OCI-LY7 (cell line): ENCODE measurements around the gene TRAPPC14.
A peak's percentile ranks its signal among the peaks of the same experiment; 100 is the strongest.

Experiments used
- EZH2phosphoT487 ChIP-seq: fragments of 200-600 bp; sonication (generic); IDR thresholded peaks from 2 replicates; pipeline ENCODE4 v1.6.1; 2018; ENCODE audit warnings: low read depth, borderline replicate concordance, mild to moderate bottlenecking, mixed run types, antibody characterized with exemption, low read length, moderate library complexity, mixed read lengths
- TF ChIP-seq, protein P1 (sequence below): fragments of 200-600 bp; sonication (generic); conservative IDR thresholded peaks from 2 replicates; pipeline ENCODE4 v1.5.1; 2014; ENCODE audit warnings: mild to moderate bottlenecking, antibody characterized with exemption, low read length, moderate library complexity, mixed read lengths

DNA sequence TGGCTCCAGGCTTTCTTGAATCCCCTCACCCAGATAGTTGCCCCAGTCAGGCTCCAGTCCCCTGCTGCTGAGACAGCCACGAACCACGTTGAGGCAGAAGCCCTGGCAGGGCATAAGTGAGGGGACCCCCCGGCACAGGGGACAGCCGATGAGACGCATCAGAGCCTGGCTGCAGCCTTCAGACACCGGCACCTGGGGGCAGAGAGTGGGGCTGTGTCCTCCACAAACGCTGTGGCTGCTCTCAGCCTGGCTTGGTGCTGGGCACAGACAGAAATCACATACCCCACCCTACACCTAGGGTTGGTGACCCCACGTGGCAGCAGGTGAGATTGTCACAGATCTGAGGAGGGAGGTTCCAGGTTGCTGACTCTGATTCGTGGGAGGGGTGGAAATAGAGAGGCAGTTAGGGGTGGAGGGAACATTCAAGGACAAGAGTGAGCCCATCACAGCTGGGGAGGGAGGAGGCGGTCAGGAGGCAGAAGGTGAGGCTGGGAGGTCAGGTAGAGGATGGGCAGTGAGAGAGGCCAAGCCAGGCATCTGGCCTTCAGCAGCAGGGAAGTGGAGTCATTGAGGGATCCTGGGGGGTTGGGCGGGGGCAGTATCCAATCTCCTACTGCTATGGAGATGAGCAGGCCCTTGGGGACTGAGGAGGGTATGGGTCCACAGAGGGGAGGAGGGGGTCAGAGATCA is 15.4 kb upstream of the TRAPPC14 start:
- TF ChIP-seq, protein P1, sequence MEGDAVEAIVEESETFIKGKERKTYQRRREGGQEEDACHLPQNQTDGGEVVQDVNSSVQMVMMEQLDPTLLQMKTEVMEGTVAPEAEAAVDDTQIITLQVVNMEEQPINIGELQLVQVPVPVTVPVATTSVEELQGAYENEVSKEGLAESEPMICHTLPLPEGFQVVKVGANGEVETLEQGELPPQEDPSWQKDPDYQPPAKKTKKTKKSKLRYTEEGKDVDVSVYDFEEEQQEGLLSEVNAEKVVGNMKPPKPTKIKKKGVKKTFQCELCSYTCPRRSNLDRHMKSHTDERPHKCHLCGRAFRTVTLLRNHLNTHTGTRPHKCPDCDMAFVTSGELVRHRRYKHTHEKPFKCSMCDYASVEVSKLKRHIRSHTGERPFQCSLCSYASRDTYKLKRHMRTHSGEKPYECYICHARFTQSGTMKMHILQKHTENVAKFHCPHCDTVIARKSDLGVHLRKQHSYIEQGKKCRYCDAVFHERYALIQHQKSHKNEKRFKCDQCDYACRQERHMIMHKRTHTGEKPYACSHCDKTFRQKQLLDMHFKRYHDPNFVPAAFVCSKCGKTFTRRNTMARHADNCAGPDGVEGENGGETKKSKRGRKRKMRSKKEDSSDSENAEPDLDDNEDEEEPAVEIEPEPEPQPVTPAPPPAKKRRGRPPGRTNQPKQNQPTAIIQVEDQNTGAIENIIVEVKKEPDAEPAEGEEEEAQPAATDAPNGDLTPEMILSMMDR: 0 out of 2 replicates have a peak, but pooled peaks have one; percentile 44
- no peak for TF ChIP-seq EZH2phosphoT487
